ENCODE measurements around the gene TRIM28. TPM values are rescaled to one million over a fixed set of nuclear protein-coding genes. Genes with fewer than 3 reads are reported as not detected.

Gene TRIM28
- total RNA-seq, 1 experiment from 2014 or later: 359 TPM

- DNase-seq (ENCODE audit: low read depth): no peak
Observed at GRCh38 chr19:58578012-58578925, 34.4 kb downstream of the TRIM28 start.

- no peak for DNase-seq (ENCODE audit: low read depth)
Observed at GRCh38 chr19:58579473-58580142, 35.7 kb downstream of the TRIM28 start.

- DNase-seq (ENCODE audit: low read depth): peak; percentile 17
Observed at GRCh38 chr19:58581227-58582141, 37.6 kb downstream of the TRIM28 start.

- no peak for DNase-seq (ENCODE audit: low read depth)
Observed at GRCh38 chr19:58582985-58583384, 39.1 kb downstream of the TRIM28 start.

- no peak for DNase-seq (ENCODE audit: low read depth)
Observed at GRCh38 chr19:58584498-58585441, 40.9 kb downstream of the TRIM28 start.

- DNase-seq (ENCODE audit: low read depth): no peak
Observed at GRCh38 chr19:58585442-58586132, 41.7 kb downstream of the TRIM28 start.

- DNase-seq (ENCODE audit: low read depth): no peak
Observed at GRCh38 chr19:58586133-58586765, 42.4 kb downstream of the TRIM28 start.

Other genes with a start within 250 kb of the TRIM28 start
- 90.1 and 122 TPM in 2 replicates for gene ERVK3-1, start 238.7 kb upstream of the TRIM28 start, total RNA-seq (2014; rRNA removed; shearing (Covaris generic))
- gene ZSCAN22, start 217.1 kb upstream of the TRIM28 start, total RNA-seq (2014; rRNA removed; shearing (Covaris generic)): 2.2 and 3.6 TPM in 2 replicates
- gene A1BG, start 190.6 kb upstream of the TRIM28 start, total RNA-seq (2014; rRNA removed; shearing (Covaris generic)): 67.3 and 68.9 TPM in 2 replicates
- 0.54 and 1.5 TPM in 2 replicates for gene ZNF497, start 181.3 kb upstream of the TRIM28 start, total RNA-seq (2014; rRNA removed; shearing (Covaris generic))
- 0.34 and 3.4 TPM in 2 replicates for gene ZNF837, start 163.0 kb upstream of the TRIM28 start, total RNA-seq (2014; rRNA removed; shearing (Covaris generic))
- gene RPS5, start 156.8 kb upstream of the TRIM28 start, total RNA-seq (2014; rRNA removed; shearing (Covaris generic)): 1,319 and 1,664 TPM in 2 replicates
- gene RNF225, start 148.4 kb upstream of the TRIM28 start, total RNA-seq (2014; rRNA removed; shearing (Covaris generic)): not detected in 2 replicates
- gene ZNF584, start 135.4 kb upstream of the TRIM28 start, total RNA-seq (2014; rRNA removed; shearing (Covaris generic)): 11.6 and 14.2 TPM in 2 replicates
- gene ZNF132, start 103.9 kb upstream of the TRIM28 start, total RNA-seq (2014; rRNA removed; shearing (Covaris generic)): 4.8 and 4.9 TPM in 2 replicates
- 6.6 and 16.3 TPM in 2 replicates for gene ZNF324B, start 92.4 kb upstream of the TRIM28 start, total RNA-seq (2014; rRNA removed; shearing (Covaris generic))
- gene ZNF324, start 77.0 kb upstream of the TRIM28 start, total RNA-seq (2014; rRNA removed; shearing (Covaris generic)): 10.3 and 15.7 TPM in 2 replicates
- 5.4 and 10.9 TPM in 2 replicates for gene ZNF446, start 67.7 kb upstream of the TRIM28 start, total RNA-seq (2014; rRNA removed; shearing (Covaris generic))
- 4.1 and 5.2 TPM in 2 replicates for gene SLC27A5, start 32.1 kb upstream of the TRIM28 start, total RNA-seq (2014; rRNA removed; shearing (Covaris generic))
- gene ZBTB45, start 24.3 kb upstream of the TRIM28 start, total RNA-seq (2014; rRNA removed; shearing (Covaris generic)): 5.8 and 9.7 TPM in 2 replicates
- 136 and 147 TPM in 2 replicates for gene CHMP2A, start 11.0 kb downstream of the TRIM28 start, total RNA-seq (2014; rRNA removed; shearing (Covaris generic))
- gene UBE2M, start 14.5 kb downstream of the TRIM28 start, total RNA-seq (2014; rRNA removed; shearing (Covaris generic)): 99.7 and 113 TPM in 2 replicates
- 5.9 and 10.3 TPM in 2 replicates for gene MZF1, start 29.3 kb downstream of the TRIM28 start, total RNA-seq (2014; rRNA removed; shearing (Covaris generic))